Activated CD8-positive, alpha-beta T cell treated with anti-CD3 and anti-CD28 coated beads, Interleukin-2, amount 10 ng/mL, durations not matched to agents 7 days and 5 days (primary cell): ENCODE data around the gene C12orf56. TPM values are rescaled to one million over a fixed set of nuclear protein-coding genes. Genes with fewer than 3 reads are reported as not detected.
"Not testable (repeated sequence)": the region's sequence is repeated elsewhere in the genome, so short reads cannot be mapped to it uniquely, and the experiment has no call there.

Source experiments
- ATAC-seq: fragments of 150-1000 bp; cut with Tn5 transposase; one replicate; pipeline ENCODE4 v1.10.0; 2021; ENCODE audit warnings: moderate library complexity
- CTCF ChIA-PET: fragments of 350-600 bp; sonication (Branson Sonifier 250); formaldehyde crosslinking; loops from one replicate; lab custom pipeline; 2021; ENCODE audit warnings: antibody characterized with exemption; lab: Charles Lee
- POLR2A ChIA-PET: fragments of 350-600 bp; sonication (Branson Sonifier 250); formaldehyde crosslinking; loops from one replicate; lab custom pipeline; 2021; ENCODE audit warnings: antibody characterized with exemption; lab: Charles Lee
- DNase-seq: peaks from one replicate; pipeline ENCODE4 v3.0.0-alpha.2; 2020
- H3K27ac Mint-ChIP-seq: one replicate; pipeline ENCODE4 v1.8.0; 2021; ENCODE audit warnings: mild to moderate bottlenecking, mixed read lengths
- H3K27me3 Mint-ChIP-seq: one replicate; pipeline ENCODE4 v1.8.0; 2021; ENCODE audit warnings: low read depth, mixed read lengths
- H3K36me3 Mint-ChIP-seq: one replicate; pipeline ENCODE4 v1.8.0; 2021; ENCODE audit warnings: low read depth, mixed read lengths
- H3K4me1 Mint-ChIP-seq: one replicate; pipeline ENCODE4 v1.8.0; 2021; ENCODE audit warnings: low read depth, mixed read lengths
- H3K4me3 Mint-ChIP-seq: one replicate; pipeline ENCODE4 v1.8.0; 2021; ENCODE audit warnings: mild to moderate bottlenecking, mixed read lengths
- H3K9me3 Mint-ChIP-seq: one replicate; pipeline ENCODE4 v1.8.0; 2022; ENCODE audit warnings: mixed read lengths; ENCODE audit not compliant: insufficient read depth
- total RNA-seq, 2 experiments: library from RNA; stranded (reverse); gene quantifications; one replicate each; pipeline ENCODE4 v1.2.3, GENCODE V29; 2021

Gene C12orf56
- total RNA-seq, 2 experiments from 2014 or later, result not detected

DNA sequence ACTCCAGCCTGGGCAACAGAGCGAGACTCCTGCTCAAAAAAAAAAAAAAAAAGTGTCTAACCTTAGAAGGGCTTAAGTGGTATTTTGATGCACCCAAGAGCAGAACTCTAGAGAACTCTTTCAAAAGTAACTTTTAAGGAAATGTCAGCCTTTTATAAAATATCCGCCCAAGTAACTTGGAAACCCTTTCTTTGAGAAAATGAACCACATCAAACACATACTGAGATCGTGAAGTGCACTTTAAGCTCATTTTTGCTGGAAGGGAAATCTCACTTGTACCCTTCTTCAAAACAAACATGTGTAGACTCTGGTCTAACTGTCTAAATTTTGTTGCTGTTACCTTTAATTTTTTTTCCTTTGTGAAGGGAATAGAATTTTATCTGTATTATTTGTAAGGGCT lies 5.5 kb downstream of the C12orf56 start:
- H3K36me3 Mint-ChIP-seq, result peaks cover 3% of the 10 kb centered on the region
- peak; percentile 39 for ATAC-seq
- peak overlapping the region; percentile 76 for H3K27ac Mint-ChIP-seq
- H3K27me3 Mint-ChIP-seq, result peaks cover 2% of the 10 kb centered on the region
- no peak for DNase-seq
- ChIA-PET CTCF (interaction anchor here (1.1 kb wide), 1 partner anchor 26 kb away, joined by 3 read pairs; no protein-coding TSS in a partner anchor), POLR2A (no interaction called here)
- peaks cover 17% of the 10 kb centered on the region for H3K9me3 Mint-ChIP-seq
- peak overlapping the region; percentile 36 for H3K4me3 Mint-ChIP-seq
- H3K4me1 Mint-ChIP-seq, result peaks cover 19% of the 10 kb centered on the region

DNA sequence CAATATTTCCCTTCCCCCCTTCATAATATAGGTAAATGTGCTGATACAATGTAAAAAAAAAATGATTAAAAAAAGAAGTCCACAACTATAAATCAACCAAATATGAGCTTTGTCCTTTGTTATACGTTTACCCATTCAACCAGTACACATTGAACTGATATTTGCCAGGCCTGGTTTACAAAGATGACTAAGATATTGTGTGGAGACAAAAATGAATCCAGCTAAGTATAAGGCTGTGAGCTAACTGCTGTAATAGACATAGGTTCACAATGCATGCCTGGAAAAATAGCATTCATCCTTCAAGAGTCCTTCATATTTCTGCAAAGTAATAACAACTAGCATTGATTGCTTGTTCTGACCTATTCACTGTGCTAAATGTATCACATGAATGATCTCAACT lies 6.9 kb downstream of the C12orf56 start:
- no peak for ATAC-seq
- no peak overlapping the region for H3K4me3 Mint-ChIP-seq
- H3K27me3 Mint-ChIP-seq, result no peaks in the 10 kb centered on the region
- H3K27ac Mint-ChIP-seq, result no peak overlapping the region
- peaks cover 3% of the 10 kb centered on the region for H3K36me3 Mint-ChIP-seq
- DNase-seq, result no peak
- H3K4me1 Mint-ChIP-seq, result peaks cover 15% of the 10 kb centered on the region
- peaks cover 17% of the 10 kb centered on the region for H3K9me3 Mint-ChIP-seq
- ChIA-PET CTCF (no interaction called here), POLR2A (no interaction called here)

DNA sequence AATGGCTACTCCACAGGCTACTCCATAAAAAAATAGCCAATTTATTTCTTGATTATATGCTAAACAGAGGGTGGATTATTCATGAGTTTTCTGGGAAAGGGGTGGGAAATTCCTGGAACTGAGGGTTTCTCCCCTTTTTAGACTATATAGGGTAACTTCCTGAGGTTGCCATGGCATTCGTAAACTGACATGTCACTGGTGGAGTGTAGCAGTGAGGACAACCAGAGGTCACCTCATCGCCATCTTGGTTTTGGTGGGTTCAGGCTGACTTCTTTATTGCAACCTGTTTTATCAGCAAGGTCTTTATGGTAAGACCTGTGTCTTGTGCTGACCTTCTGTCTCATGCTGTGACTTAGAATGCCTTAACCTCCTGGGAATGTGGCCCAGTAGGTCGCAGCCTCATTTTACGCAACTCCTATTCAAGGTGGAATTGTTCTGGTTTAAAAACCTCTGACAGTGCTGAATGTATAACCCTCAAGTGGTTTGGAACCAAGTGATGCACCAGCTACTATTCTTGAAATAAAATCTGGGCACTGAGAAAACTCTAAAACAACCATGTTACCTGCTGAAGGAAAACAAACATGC lies 27.7 kb downstream of the C12orf56 start:
- POLR2A ChIA-PET, result no interaction called here
- Mint-ChIP-seq H3K27ac (no peak overlapping the region), H3K4me3 (no peak overlapping the region), H3K36me3 (no peaks in the 10 kb centered on the region), H3K9me3 (no peaks in the 10 kb centered on the region), H3K27me3 (no peaks in the 10 kb centered on the region), H3K4me1 (no peaks in the 10 kb centered on the region)
- CTCF ChIA-PET, result no interaction called here
- DNase-seq, result no peak
- ATAC-seq, result no peak

DNA sequence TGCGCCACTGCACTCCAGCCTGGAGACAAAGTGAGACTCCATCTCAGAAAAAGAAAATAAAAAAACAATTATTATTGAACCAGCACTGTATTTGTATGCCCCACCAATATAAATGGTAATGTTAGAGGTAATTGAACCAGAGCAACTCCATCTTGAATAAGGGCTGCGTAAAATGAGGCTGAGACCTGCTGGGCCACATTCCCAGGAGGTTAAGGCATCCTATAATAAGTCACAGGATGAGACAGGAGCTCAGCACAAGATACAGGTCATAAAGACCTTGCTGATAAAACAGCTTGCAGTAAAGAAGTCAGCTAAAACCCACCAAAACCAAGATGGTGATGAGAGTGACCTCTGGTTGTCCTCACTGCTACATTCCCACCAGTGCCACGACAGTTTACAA lies 29.4 kb downstream of the C12orf56 start:
- H3K27ac Mint-ChIP-seq, H3K27me3 Mint-ChIP-seq, POLR2A ChIA-PET, H3K4me3 Mint-ChIP-seq, DNase-seq, H3K36me3 Mint-ChIP-seq, H3K9me3 Mint-ChIP-seq, CTCF ChIA-PET, H3K4me1 Mint-ChIP-seq, ATAC-seq: not testable (repeated sequence)

DNA sequence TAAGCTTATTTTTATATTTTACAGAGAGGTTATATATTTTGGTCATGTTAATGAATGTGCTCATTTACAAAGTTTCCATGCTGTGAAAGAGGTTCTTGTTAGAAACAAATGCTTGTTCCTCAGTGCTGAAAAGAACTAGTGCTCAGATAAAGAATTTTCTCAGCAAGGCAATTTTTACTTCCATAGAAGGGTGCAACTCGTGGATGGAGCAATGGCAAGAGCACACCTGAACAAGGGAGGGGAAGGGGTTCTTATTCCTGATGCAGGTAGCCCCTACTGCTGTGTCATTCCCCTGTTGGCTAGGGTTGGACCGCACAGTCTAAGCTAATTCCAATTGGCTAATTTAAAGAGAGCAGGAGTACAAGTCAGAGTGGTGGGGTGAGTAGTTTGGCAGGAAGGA lies 34.3 kb downstream of the C12orf56 start:
- H3K9me3 Mint-ChIP-seq, CTCF ChIA-PET, H3K27me3 Mint-ChIP-seq, H3K27ac Mint-ChIP-seq, DNase-seq, ATAC-seq, POLR2A ChIA-PET, H3K36me3 Mint-ChIP-seq, H3K4me1 Mint-ChIP-seq, H3K4me3 Mint-ChIP-seq: not testable (repeated sequence)

DNA sequence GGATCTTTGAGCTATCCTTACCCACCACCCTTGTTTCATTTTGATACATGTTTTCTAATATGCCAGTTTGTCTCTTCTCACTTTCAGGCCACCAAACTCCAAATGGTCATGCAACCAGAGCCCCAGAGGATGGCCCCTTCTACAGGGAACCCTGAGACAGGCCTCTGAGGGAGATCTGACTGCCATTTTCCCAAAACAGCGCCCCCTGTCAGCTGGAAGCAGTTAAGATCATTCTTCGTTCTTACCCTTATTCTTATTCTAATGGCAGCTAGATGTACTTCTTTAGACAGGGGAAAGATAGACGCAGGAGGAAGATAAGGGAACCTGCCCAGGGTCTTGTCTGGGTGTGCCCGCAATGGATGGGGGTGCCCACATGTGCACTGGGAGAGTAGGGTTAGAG lies 38.4 kb downstream of the C12orf56 start:
- POLR2A ChIA-PET, result no interaction called here
- DNase-seq, result no peak
- Mint-ChIP-seq H3K27me3 (no peaks in the 10 kb centered on the region), H3K36me3 (peaks cover 2% of the 10 kb centered on the region), H3K4me3 (no peak overlapping the region), H3K27ac (no peak overlapping the region), H3K4me1 (no peaks in the 10 kb centered on the region), H3K9me3 (peaks cover 9% of the 10 kb centered on the region)
- CTCF ChIA-PET, result no interaction called here
- ATAC-seq, result no peak

DNA sequence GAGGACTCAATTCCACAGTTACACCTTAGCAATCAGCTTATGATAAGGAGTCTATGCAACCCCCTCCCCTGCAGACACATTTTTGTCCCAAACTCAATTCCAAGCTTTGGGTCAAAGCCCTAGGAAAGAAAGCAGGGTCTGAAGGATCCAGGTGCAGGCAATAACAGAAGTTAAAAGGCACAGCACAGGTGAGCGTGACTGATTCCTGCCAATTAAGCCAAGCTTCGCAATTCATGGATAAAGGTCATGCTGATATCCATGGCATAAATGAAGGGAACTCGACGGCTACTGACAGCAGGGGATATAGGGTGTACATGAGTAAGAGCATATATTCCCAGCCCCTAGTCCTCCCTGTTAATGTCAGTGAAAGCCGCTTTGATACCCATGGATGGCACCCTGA lies 39.3 kb downstream of the C12orf56 start:
- no peaks in the 10 kb centered on the region for H3K36me3 Mint-ChIP-seq
- no peak for DNase-seq
- no peaks in the 10 kb centered on the region for H3K27me3 Mint-ChIP-seq
- ATAC-seq, result no peak
- H3K4me3 Mint-ChIP-seq, result no peak overlapping the region
- ChIA-PET CTCF (interaction anchor here (1.0 kb wide), 1 partner anchor 13 kb away, joined by 3 read pairs; no protein-coding TSS in a partner anchor), POLR2A (no interaction called here)
- H3K27ac Mint-ChIP-seq, result no peak overlapping the region
- no peaks in the 10 kb centered on the region for H3K4me1 Mint-ChIP-seq
- H3K9me3 Mint-ChIP-seq, result peaks cover 5% of the 10 kb centered on the region

DNA sequence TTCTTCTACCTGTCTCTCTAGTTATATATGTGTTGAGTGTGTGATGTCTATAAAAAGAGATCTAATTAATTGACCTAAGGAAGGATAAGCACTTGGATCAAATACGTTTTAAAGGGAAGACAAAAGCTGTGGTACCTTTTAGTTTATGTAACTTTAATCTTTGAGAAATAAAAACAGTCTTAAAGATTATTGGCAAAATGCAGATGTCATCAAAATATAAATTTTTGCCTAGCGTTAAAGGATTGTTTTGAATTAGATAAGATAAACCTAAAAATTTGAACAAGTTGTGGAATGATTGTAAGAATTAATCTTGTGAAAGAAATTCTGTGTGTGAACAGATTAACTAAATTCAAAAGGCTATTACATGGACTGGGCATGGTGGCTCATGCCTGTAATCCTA lies 42.9 kb downstream of the C12orf56 start:
- H3K4me3 Mint-ChIP-seq, result no peak overlapping the region
- no peak overlapping the region for H3K27ac Mint-ChIP-seq
- peaks cover 4% of the 10 kb centered on the region for H3K9me3 Mint-ChIP-seq
- ATAC-seq (no peak), DNase-seq (no peak)
- ChIA-PET CTCF (no interaction called here), POLR2A (no interaction called here)
- no peaks in the 10 kb centered on the region for H3K27me3 Mint-ChIP-seq
- no peaks in the 10 kb centered on the region for H3K4me1 Mint-ChIP-seq
- H3K36me3 Mint-ChIP-seq, result no peaks in the 10 kb centered on the region

DNA sequence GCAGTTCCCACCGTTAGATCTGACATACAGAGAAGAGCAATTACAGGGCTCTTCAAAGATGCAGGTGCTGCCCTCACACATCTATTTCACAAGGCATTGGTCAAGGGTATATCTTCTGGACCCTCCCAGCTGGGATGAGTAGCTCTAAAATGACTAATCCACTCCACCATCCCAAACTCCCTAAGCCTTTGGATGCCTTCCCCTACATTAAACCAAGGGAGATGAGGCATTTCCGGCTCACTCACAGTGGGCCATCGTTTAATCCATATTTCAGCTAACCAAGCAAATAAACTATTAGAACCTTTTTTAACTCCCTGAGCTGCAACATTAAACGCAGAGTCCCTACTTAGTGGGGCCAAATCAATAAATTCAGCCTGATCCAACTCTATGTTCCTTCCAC lies 45.9 kb downstream of the C12orf56 start:
- CTCF ChIA-PET, DNase-seq, H3K27me3 Mint-ChIP-seq, H3K4me3 Mint-ChIP-seq, POLR2A ChIA-PET, H3K36me3 Mint-ChIP-seq, H3K4me1 Mint-ChIP-seq, ATAC-seq, H3K27ac Mint-ChIP-seq, H3K9me3 Mint-ChIP-seq: not testable (repeated sequence)

DNA sequence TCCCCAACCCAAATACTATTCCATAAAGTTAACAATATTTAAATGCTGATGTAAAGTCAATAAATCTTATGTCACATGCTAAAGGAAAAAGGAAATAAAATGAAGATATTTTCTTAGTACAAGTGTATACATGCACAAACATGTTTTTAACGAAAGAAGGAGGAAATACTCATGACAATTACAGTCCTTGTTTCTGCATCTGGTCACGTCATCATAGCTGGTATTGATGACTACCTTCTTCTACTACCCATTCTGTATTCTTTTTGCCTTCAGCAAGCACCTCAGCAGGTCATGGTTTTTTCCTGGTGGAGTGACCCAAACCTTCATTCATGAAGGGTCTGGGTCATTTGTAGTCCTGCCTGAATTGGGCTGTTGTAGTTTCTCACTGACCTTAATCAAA lies 50.0 kb downstream of the C12orf56 start:
- ATAC-seq, H3K27me3 Mint-ChIP-seq, H3K4me1 Mint-ChIP-seq, H3K36me3 Mint-ChIP-seq, DNase-seq, POLR2A ChIA-PET, CTCF ChIA-PET, H3K9me3 Mint-ChIP-seq, H3K27ac Mint-ChIP-seq, H3K4me3 Mint-ChIP-seq: not testable (repeated sequence)

DNA sequence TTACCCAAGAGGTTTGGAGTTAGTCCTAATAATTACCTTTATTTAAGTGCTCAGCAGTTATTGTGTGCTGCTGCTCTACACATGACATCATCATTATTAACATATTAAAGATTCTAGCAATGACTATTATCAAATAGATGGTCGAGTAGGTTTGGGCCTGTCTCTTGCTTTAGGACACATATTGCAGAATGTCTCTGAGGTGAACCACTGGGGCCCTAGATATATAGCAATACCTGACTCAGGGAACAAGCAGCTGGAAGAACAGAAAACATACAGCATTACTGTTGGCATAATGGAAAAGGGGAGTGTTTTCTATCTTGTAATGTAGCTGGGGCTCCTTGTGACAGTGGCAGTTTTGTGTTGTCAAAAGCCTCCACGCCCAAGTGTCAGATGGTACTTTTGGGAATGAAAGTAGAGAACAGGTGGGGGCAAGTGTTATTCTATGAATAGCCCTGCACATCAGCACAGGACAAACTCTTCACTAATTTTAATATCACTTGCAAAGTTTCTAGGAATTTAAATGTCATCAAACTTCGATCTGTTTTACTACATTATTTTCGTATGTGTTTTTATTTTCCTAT lies 54.6 kb downstream of the C12orf56 start:
- ATAC-seq, result no peak

DNA sequence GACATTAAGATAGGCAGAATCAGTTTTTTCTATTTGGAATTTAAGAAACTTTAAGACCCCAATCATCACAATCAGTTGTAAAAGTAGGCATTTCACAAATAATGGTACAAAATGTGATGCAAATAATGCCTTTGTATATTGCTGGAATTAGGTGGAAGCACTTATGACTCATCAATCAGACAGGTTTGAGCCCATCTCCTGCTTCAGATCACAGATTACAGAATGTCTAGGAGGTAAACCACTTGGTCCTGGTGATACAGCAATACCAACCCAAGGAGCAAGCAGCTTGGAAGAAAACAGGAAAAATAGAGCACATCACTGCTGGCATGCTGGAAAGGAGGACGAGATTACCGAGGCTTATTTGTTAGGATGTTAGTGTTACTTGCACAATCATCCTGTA lies 57.6 kb downstream of the C12orf56 start:
- ATAC-seq (no peak), DNase-seq (no peak)
- H3K27ac Mint-ChIP-seq, result no peak overlapping the region
- no peaks in the 10 kb centered on the region for H3K27me3 Mint-ChIP-seq
- H3K9me3 Mint-ChIP-seq, result no peaks in the 10 kb centered on the region
- CTCF ChIA-PET, result no interaction called here
- no peak overlapping the region for H3K4me3 Mint-ChIP-seq
- H3K4me1 Mint-ChIP-seq, result no peaks in the 10 kb centered on the region
- no peaks in the 10 kb centered on the region for H3K36me3 Mint-ChIP-seq
- POLR2A ChIA-PET, result no interaction called here

More for the DNA sequence above, 54.6 kb downstream of the C12orf56 start:
- ChIA-PET CTCF (no interaction called here), POLR2A (no interaction called here)
- Mint-ChIP-seq H3K4me1 (no peaks in the 10 kb centered on the region), H3K27me3 (no peaks in the 10 kb centered on the region), H3K9me3 (no peaks in the 10 kb centered on the region), H3K27ac (no peak overlapping the region), H3K36me3 (no peaks in the 10 kb centered on the region), H3K4me3 (no peak overlapping the region)
- no peak for DNase-seq

DNA sequence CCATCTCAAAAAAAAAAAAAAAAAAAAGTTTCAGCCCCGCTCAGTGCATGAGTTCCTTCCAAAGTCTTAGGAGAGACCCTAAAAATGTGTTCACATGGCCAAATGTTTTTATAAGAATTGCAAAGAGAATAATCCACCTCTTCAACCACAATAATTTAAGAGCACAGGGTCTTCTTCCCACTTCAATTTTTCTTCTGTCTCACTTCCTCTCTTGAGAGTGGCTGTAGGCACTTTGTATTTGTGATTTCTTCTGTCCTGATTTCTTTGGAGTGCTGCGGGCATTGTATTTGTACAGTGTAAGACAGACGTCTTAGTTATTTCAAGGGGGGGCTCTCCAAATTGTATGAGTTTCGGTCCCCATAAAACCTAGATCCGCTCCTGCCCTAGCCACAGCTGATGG lies 58.3 kb downstream of the C12orf56 start:
- no peak for DNase-seq
- POLR2A ChIA-PET, result no interaction called here
- Mint-ChIP-seq H3K27ac (no peak overlapping the region), H3K4me3 (no peak overlapping the region), H3K36me3 (no peaks in the 10 kb centered on the region), H3K4me1 (no peaks in the 10 kb centered on the region), H3K9me3 (no peaks in the 10 kb centered on the region), H3K27me3 (no peaks in the 10 kb centered on the region)
- ATAC-seq, result no peak
- CTCF ChIA-PET, result no interaction called here
